ENCODE measurements around the gene ATXN7. TPM values are rescaled to one million over a fixed set of nuclear protein-coding genes. Genes with fewer than 3 reads are reported as not detected.

ATXN7 gene
- total and polyA plus RNA-seq, 5 donors from 2014 or later: 20.0 to 249 (median 25.3) TPM

DNA sequence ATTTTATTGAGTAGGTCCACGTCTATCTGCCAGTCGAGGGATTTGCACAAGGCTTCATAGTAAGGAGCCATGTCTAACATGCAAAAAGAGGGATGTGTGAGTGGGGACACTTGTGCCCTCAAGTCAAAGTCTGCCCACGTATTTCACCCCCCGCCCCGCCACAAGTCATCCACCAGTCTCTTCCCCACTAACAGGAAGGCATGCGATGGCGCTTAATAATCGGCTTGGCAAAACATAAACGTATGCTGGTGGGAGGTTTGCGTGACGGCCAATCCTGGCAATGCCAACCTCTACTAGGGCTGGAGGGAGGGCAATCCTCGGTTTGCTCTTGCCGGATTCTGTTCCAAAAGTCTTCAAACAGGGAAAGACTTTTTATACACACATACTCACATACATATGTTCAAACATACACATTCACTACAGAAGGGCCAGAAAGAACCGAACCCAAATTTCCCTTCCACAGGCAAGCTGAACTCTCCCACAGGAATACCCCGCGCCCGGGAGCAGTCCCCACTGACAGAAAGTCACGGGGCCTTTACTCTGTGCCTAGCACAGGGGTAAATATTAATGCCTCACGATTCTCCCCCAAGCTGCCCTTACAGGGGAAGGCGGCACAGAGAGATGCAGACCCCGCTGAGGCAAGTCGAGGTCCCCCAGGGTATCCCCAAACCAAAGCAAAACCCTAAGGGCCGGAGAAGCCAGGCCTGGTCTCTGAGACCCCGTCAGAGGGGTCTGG lies 159.0 kb downstream of the ATXN7 start:
- no peak for ATAC-seq (ENCODE audit: low read depth in 2 of 2)
- peaks cover 8% of the 10 kb centered on the region for H3K36me3 Mint-ChIP-seq
- peaks cover 5% of the 10 kb centered on the region for H3K27me3 Mint-ChIP-seq

DNA sequence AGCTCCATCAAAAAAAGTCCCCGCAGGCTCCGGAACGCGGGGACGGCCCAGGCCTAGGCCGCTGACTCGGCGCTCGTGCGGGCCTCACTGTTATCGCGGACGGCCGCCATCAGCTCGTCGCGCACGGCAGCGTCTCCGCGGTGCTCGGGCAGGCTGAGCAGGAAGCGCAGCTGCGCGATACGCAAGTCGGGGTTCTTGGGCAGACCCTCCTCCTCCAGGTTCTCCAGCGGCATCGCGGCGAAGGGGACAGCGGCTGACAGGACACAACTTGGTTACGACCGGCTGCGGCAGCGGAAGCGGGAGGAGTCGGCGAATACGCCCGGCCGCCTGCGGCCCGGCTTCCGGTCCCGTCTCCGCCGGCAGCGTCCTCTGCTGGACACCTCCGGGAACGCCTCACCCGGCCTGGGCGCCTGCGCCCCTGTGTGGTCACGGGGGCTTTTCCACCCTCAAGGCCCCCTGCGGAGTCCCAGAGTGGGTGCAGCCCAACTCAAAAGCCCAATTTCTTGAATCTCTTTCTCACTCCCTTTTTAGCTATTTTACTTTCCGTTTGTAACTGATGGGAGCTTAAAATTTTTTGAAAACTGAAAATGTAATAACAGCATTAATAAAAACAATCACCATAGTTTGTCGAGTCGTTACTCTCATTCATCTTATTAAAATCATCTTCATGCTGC lies 159.7 kb downstream of the ATXN7 start, which contains the start of gene PSMD6:
Gene PSMD6 (minus strand): TSS at position 308 of the 674 bp plus-strand sequence. CDS start 75 bp downstream, at position 233.
- Histone ChIP-seq H3K4me1 (ENCODE audit: control insufficient read depth, insufficient read depth, low read length, poor library complexity, severe bottlenecking) (peaks cover 28% of the 10 kb centered on the region), H3K9me3 (ENCODE audit: control insufficient read depth in 2 of 2, low read length in 2 of 2) (no peaks in the 10 kb centered on the region), H3K36me3 (ENCODE audit: control insufficient read depth, insufficient read depth, low read length) (peaks cover 23% of the 10 kb centered on the region), H3K27me3 (ENCODE audit: control insufficient read depth, insufficient read depth, low read length) (peaks cover 8% of the 10 kb centered on the region), H3K27ac (ENCODE audit: insufficient read depth, low read length, poor library complexity, severe bottlenecking) (peak within 1 kb of the TSS; percentile 83), H3K4me3 (ENCODE audit: low read depth, low read length) (peak within 1 kb of the TSS; percentile 91)
- Mint-ChIP-seq H3K9me3 (no peaks in the 10 kb centered on the region), H3K27me3 (peaks cover 11% of the 10 kb centered on the region), H3K4me3 (peak within 1 kb of the TSS; percentile 86 to 94 (median 90)), H3K4me1 (peaks cover 23 to 38% (median 34%) of the 10 kb centered on the region in 4 donors), H3K27ac (peak within 1 kb of the TSS; percentile 78 to 95 (median 94)), H3K36me3 (peaks cover 7% of the 10 kb centered on the region)
- peak; percentile 85 to 94 (median 92) for DNase-seq
- peak; percentile 97 for ATAC-seq (ENCODE audit: low read depth in 2 of 2)

More for the DNA sequence above, 159.0 kb downstream of the ATXN7 start:
- H3K36me3 ChIP-seq (ENCODE audit: control insufficient read depth, insufficient read depth, low read length): peaks cover 29% of the 10 kb centered on the region
- peaks cover 4% of the 10 kb centered on the region for H3K27me3 ChIP-seq (ENCODE audit: control insufficient read depth, insufficient read depth, low read length)
- Mint-ChIP-seq H3K4me1 (peaks cover 30 to 41% (median 38%) of the 10 kb centered on the region in 4 donors), H3K9me3 (no peaks in the 10 kb centered on the region), H3K27ac (peak overlapping the region; percentile 78 to 95 (median 94)), H3K4me3 (peak overlapping the region; percentile 86 to 94 (median 90))
- DNase-seq: peak in 2 of 3 donors; percentile 4 to 26
- H3K4me3 ChIP-seq (ENCODE audit: low read depth, low read length): peak overlapping the region; percentile 91
- peak overlapping the region; percentile 83 for H3K27ac ChIP-seq (ENCODE audit: insufficient read depth, low read length, poor library complexity, severe bottlenecking)
- H3K9me3 ChIP-seq (ENCODE audit: control insufficient read depth in 2 of 2, low read length in 2 of 2): no peaks in the 10 kb centered on the region
- H3K4me1 ChIP-seq (ENCODE audit: control insufficient read depth, insufficient read depth, low read length, poor library complexity, severe bottlenecking): peaks cover 28% of the 10 kb centered on the region

DNA sequence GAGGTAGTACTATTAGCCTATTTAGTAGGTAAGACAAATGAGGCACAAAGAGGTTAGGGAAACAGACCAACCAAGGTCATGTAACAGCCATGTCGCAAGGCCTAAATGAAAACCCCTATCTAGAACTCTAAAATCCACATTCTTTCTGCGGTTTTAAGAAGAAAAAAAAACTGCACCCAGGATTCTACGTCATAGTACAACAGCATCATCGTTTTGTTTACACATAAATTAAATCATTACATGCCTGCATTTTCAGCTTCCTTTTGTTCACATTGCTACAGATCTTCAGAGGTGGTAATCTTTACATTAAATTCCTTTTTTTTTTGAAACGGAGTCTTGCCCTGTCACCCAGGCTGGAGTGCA lies 160.2 kb downstream of the ATXN7 start:
- no peaks in the 10 kb centered on the region for H3K9me3 ChIP-seq (ENCODE audit: control insufficient read depth in 2 of 2, low read length in 2 of 2)
- DNase-seq (no peak), ATAC-seq (ENCODE audit: low read depth in 2 of 2) (no peak)
- peak overlapping the region; percentile 69 for H3K4me3 ChIP-seq (ENCODE audit: low read depth, low read length)
- H3K36me3 ChIP-seq (ENCODE audit: control insufficient read depth, insufficient read depth, low read length): peaks cover 17% of the 10 kb centered on the region
- Mint-ChIP-seq H3K4me3 (peak overlapping the region; percentile 86 to 94 (median 90)), H3K9me3 (no peaks in the 10 kb centered on the region), H3K4me1 (peaks cover 23 to 38% (median 30%) of the 10 kb centered on the region in 4 donors), H3K36me3 (peaks cover 5% of the 10 kb centered on the region), H3K27ac (peak overlapping the region; percentile 78 to 95 (median 94)), H3K27me3 (peaks cover 16% of the 10 kb centered on the region)
- H3K4me1 ChIP-seq (ENCODE audit: control insufficient read depth, insufficient read depth, low read length, poor library complexity, severe bottlenecking): peaks cover 28% of the 10 kb centered on the region
- H3K27ac ChIP-seq (ENCODE audit: insufficient read depth, low read length, poor library complexity, severe bottlenecking): peak overlapping the region; percentile 83
- peaks cover 10% of the 10 kb centered on the region for H3K27me3 ChIP-seq (ENCODE audit: control insufficient read depth, insufficient read depth, low read length)

DNA sequence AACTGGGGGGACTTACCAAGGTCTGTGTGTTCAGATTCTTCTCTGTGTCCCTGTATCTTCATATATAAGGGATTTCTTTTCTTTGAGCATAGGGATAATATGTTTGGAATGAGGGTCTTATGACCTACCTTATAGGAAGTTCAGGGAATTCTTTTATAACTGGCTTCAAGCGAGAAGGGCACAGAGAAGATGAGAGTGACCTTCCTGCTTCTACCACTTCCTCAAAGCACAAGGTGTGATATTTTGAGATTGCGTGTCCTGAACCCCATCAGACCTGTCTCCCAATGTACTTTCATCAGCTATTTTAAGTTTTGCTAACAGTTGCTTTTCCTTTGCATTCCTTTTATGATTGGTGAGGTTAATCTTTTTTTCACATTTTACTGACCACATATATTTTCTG lies 162.7 kb downstream of the ATXN7 start:
- H3K4me3 Mint-ChIP-seq: peak overlapping the region in 1 of 4 donors; percentile 56
- ATAC-seq (ENCODE audit: low read depth in 2 of 2) (no peak), DNase-seq (no peak)
- peaks cover 27% of the 10 kb centered on the region for H3K27me3 Mint-ChIP-seq
- H3K4me1 Mint-ChIP-seq: peaks cover 15 to 32% (median 26%) of the 10 kb centered on the region in 4 donors
- H3K36me3 Mint-ChIP-seq: no peaks in the 10 kb centered on the region
- no peak overlapping the region for H3K27ac Mint-ChIP-seq
- peaks cover 30% of the 10 kb centered on the region for H3K4me1 ChIP-seq (ENCODE audit: control insufficient read depth, insufficient read depth, low read length, poor library complexity, severe bottlenecking)
- H3K9me3 ChIP-seq (ENCODE audit: control insufficient read depth in 2 of 2, low read length in 2 of 2): no peaks in the 10 kb centered on the region
- H3K4me3 ChIP-seq (ENCODE audit: low read depth, low read length): no peak overlapping the region
- peaks cover 19% of the 10 kb centered on the region for H3K27me3 ChIP-seq (ENCODE audit: control insufficient read depth, insufficient read depth, low read length)
- H3K27ac ChIP-seq (ENCODE audit: insufficient read depth, low read length, poor library complexity, severe bottlenecking): no peak overlapping the region
- no peaks in the 10 kb centered on the region for H3K9me3 Mint-ChIP-seq
- H3K36me3 ChIP-seq (ENCODE audit: control insufficient read depth, insufficient read depth, low read length): no peaks in the 10 kb centered on the region

DNA sequence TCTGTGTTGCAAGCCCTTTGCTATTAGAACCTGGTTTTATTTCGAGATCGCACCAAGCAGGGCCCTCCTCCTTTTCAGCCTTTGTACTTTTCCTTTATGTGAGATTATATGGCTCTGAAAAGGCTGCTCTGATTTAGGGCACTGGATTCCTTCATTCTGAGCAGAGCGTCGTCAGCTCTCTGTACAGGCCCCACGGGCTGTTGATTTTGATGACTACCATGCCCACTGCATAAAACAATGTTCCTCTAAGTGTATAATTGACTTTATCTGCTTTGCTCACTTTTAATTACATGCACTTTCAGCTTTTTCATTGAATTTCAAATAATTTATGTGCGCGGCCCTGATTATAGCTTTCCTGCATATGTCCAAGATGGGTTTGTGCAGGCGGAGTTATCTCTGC lies 164.0 kb downstream of the ATXN7 start:
- Histone ChIP-seq H3K4me1 (ENCODE audit: control insufficient read depth, insufficient read depth, low read length, poor library complexity, severe bottlenecking) (peaks cover 17% of the 10 kb centered on the region), H3K27ac (ENCODE audit: insufficient read depth, low read length, poor library complexity, severe bottlenecking) (no peak overlapping the region), H3K9me3 (ENCODE audit: control insufficient read depth in 2 of 2, low read length in 2 of 2) (no peaks in the 10 kb centered on the region), H3K4me3 (ENCODE audit: low read depth, low read length) (no peak overlapping the region), H3K36me3 (ENCODE audit: control insufficient read depth, insufficient read depth, low read length) (no peaks in the 10 kb centered on the region), H3K27me3 (ENCODE audit: control insufficient read depth, insufficient read depth, low read length) (peaks cover 19% of the 10 kb centered on the region)
- H3K4me1 Mint-ChIP-seq: peaks cover 6 to 19% (median 15%) of the 10 kb centered on the region in 4 donors
- DNase-seq: no peak
- H3K27ac Mint-ChIP-seq: no peak overlapping the region
- peaks cover 27% of the 10 kb centered on the region for H3K27me3 Mint-ChIP-seq
- no peaks in the 10 kb centered on the region for H3K36me3 Mint-ChIP-seq
- H3K4me3 Mint-ChIP-seq: peak overlapping the region in 1 of 4 donors; percentile 23
- peaks cover 0 to 1% (median 0%) of the 10 kb centered on the region in 7 donors for H3K9me3 Mint-ChIP-seq
- ATAC-seq (ENCODE audit: low read depth in 2 of 2): no peak

DNA sequence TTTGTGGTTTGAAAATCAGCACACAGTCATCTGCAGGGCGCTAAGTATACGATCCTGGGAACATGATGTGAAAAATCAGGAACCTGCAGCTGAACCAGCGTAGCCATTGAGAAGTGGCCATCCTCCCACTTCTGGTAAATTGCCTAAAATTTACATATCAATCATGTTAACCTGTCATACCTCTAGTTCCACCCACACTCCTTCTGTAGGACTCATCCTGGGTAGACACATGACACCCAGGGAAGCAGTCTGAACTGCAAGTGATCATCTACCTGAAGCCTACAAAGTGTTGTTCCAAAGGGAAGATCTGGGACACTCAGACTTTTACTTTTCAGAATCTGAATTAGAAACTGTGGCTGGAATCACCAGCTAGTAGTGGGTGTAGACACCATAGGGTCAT lies 165.1 kb downstream of the ATXN7 start:
- ATAC-seq (ENCODE audit: low read depth in 2 of 2): no peak
- H3K4me3 Mint-ChIP-seq: peak overlapping the region in 1 of 4 donors; percentile 27

DNA sequence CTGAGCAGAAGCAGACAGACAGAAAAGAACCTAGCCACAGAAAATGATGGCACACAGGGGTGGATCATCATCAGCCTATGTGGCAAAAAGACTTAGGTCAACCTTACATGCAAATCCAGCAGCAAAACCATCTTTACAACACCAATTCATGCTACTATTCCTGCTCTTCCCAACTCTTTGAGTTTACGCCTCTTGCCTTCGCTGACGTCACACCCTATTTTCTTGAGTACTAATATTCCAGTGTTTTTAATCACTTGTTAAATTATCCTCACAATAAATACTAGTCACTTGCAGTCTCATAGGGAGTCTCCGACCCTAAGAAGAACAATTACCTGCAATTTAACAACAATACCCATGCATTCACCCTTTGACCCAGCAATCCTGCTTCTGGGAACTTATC lies 165.6 kb downstream of the ATXN7 start:
- ATAC-seq (ENCODE audit: low read depth in 2 of 2): no peak

More for the DNA sequence above, 165.1 kb downstream of the ATXN7 start:
- peaks cover 19% of the 10 kb centered on the region for H3K27me3 ChIP-seq (ENCODE audit: control insufficient read depth, insufficient read depth, low read length)
- peaks cover 0 to 1% of the 10 kb centered on the region in 2 experiments for H3K9me3 ChIP-seq (ENCODE audit: control insufficient read depth in 2 of 2, low read length in 2 of 2)
- H3K27ac Mint-ChIP-seq: no peak overlapping the region
- peaks cover 0 to 2% (median 0%) of the 10 kb centered on the region in 7 donors for H3K9me3 Mint-ChIP-seq
- peaks cover 29% of the 10 kb centered on the region for H3K27me3 Mint-ChIP-seq
- DNase-seq: no peak
- H3K27ac ChIP-seq (ENCODE audit: insufficient read depth, low read length, poor library complexity, severe bottlenecking): no peak overlapping the region
- peaks cover 2 to 13% (median 10%) of the 10 kb centered on the region in 4 donors for H3K4me1 Mint-ChIP-seq
- H3K36me3 Mint-ChIP-seq: no peaks in the 10 kb centered on the region
- H3K36me3 ChIP-seq (ENCODE audit: control insufficient read depth, insufficient read depth, low read length): no peaks in the 10 kb centered on the region
- no peak overlapping the region for H3K4me3 ChIP-seq (ENCODE audit: low read depth, low read length)
- H3K4me1 ChIP-seq (ENCODE audit: control insufficient read depth, insufficient read depth, low read length, poor library complexity, severe bottlenecking): peaks cover 12% of the 10 kb centered on the region

More for the DNA sequence above, 165.6 kb downstream of the ATXN7 start:
- Histone ChIP-seq H3K9me3 (ENCODE audit: control insufficient read depth in 2 of 2, low read length in 2 of 2) (peaks cover 0 to 6% of the 10 kb centered on the region in 2 experiments), H3K4me1 (ENCODE audit: control insufficient read depth, insufficient read depth, low read length, poor library complexity, severe bottlenecking) (peaks cover 10% of the 10 kb centered on the region), H3K27ac (ENCODE audit: insufficient read depth, low read length, poor library complexity, severe bottlenecking) (no peak overlapping the region), H3K27me3 (ENCODE audit: control insufficient read depth, insufficient read depth, low read length) (peaks cover 21% of the 10 kb centered on the region), H3K4me3 (ENCODE audit: low read depth, low read length) (no peak overlapping the region), H3K36me3 (ENCODE audit: control insufficient read depth, insufficient read depth, low read length) (no peaks in the 10 kb centered on the region)
- Mint-ChIP-seq H3K9me3 (peaks cover 0 to 5% (median under 1%) of the 10 kb centered on the region in 7 donors), H3K36me3 (no peaks in the 10 kb centered on the region), H3K27me3 (peaks cover 35% of the 10 kb centered on the region), H3K4me1 (peaks cover 0 to 8% (median 6%) of the 10 kb centered on the region in 4 donors), H3K27ac (peak overlapping the region in 1 of 3 donors; percentile 11), H3K4me3 (no peak overlapping the region)
- DNase-seq: no peak
